ENCODE data around the gene CCR2.

- TF ChIP-seq, protein P1, sequence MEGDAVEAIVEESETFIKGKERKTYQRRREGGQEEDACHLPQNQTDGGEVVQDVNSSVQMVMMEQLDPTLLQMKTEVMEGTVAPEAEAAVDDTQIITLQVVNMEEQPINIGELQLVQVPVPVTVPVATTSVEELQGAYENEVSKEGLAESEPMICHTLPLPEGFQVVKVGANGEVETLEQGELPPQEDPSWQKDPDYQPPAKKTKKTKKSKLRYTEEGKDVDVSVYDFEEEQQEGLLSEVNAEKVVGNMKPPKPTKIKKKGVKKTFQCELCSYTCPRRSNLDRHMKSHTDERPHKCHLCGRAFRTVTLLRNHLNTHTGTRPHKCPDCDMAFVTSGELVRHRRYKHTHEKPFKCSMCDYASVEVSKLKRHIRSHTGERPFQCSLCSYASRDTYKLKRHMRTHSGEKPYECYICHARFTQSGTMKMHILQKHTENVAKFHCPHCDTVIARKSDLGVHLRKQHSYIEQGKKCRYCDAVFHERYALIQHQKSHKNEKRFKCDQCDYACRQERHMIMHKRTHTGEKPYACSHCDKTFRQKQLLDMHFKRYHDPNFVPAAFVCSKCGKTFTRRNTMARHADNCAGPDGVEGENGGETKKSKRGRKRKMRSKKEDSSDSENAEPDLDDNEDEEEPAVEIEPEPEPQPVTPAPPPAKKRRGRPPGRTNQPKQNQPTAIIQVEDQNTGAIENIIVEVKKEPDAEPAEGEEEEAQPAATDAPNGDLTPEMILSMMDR (IDR thresholded peaks at IDR 0.05): no peak
- no peak for TF ChIP-seq POLR2A (IDR thresholded peaks at IDR 0.05)
Measured at GRCh38 chr3:46318207-46318927, 35.5 kb upstream of the CCR2 start.
